ENCODE data around the gene GPRC5C.
A peak's percentile ranks its signal among the peaks of the same experiment; 100 is the strongest.

Gene GPRC5C

GRCh38 chr17:74451557-74451956 is 19.7 kb downstream of the GPRC5C start:
- DNase-seq (ENCODE audit: low spot score): no peak
- FAIRE-seq: no peak

GRCh38 chr17:74452033-74452840 is 20.3 kb downstream of the GPRC5C start:
- DNase-seq (ENCODE audit: low spot score): no peak
- FAIRE-seq: no peak

GRCh38 chr17:74452841-74453661 is 21.2 kb downstream of the GPRC5C start:
- no peak for FAIRE-seq
- no peak for DNase-seq (ENCODE audit: low spot score)

- no peak for DNase-seq (ENCODE audit: low spot score)
- FAIRE-seq: no peak
These were observed 21.8 kb downstream of the GPRC5C start for GRCh38 chr17:74453665-74454196.

GRCh38 chr17:74454197-74455024 is 22.5 kb downstream of the GPRC5C start:
- DNase-seq (ENCODE audit: low spot score) (no peak), FAIRE-seq (no peak)

- DNase-seq (ENCODE audit: low spot score) (no peak), FAIRE-seq (no peak)
These were observed 23.2 kb downstream of the GPRC5C start for GRCh38 chr17:74455025-74455545.

- FAIRE-seq (no peak), DNase-seq (ENCODE audit: low spot score) (no peak)
These were observed 23.9 kb downstream of the GPRC5C start for GRCh38 chr17:74455821-74456220.

- FAIRE-seq: no peak
- peak; percentile 33 for DNase-seq (ENCODE audit: low spot score)
These were observed 25.4 kb downstream of the GPRC5C start for GRCh38 chr17:74457146-74457819.

GRCh38 chr17:74457820-74458166 is 25.9 kb downstream of the GPRC5C start:
- FAIRE-seq (no peak), DNase-seq (ENCODE audit: low spot score) (no peak)

GRCh38 chr17:74458835-74459234 is 26.9 kb downstream of the GPRC5C start:
- FAIRE-seq (no peak), DNase-seq (ENCODE audit: low spot score) (no peak)

GRCh38 chr17:74459622-74460021 is 27.7 kb downstream of the GPRC5C start:
- FAIRE-seq (no peak), DNase-seq (ENCODE audit: low spot score) (no peak)

- DNase-seq (ENCODE audit: low spot score) (no peak), FAIRE-seq (no peak)
These were observed 28.4 kb downstream of the GPRC5C start for GRCh38 chr17:74460241-74460640.

GRCh38 chr17:74460996-74461395 is 29.1 kb downstream of the GPRC5C start:
- DNase-seq (ENCODE audit: low spot score): no peak
- FAIRE-seq: no peak

- DNase-seq (ENCODE audit: low spot score): no peak
- FAIRE-seq: no peak
These were observed 29.7 kb downstream of the GPRC5C start for GRCh38 chr17:74461611-74462010.

GRCh38 chr17:74464730-74465377 is 33.0 kb downstream of the GPRC5C start:
- no peak for FAIRE-seq
- no peak for DNase-seq (ENCODE audit: low spot score)

- no peak for DNase-seq (ENCODE audit: low spot score)
- FAIRE-seq: no peak
These were observed 33.7 kb downstream of the GPRC5C start for GRCh38 chr17:74465378-74466110.

- no peak for DNase-seq (ENCODE audit: low spot score)
- FAIRE-seq: no peak
These were observed 34.4 kb downstream of the GPRC5C start, which contains the start of gene CD300A for GRCh38 chr17:74466111-74466827. Gene CD300A, plus strand, starts transcription at chr17:74466634. Its CDS starts 70 bp downstream, at chr17:74466704.

- no peak for DNase-seq (ENCODE audit: low spot score)
These were observed 34.9 kb downstream of the GPRC5C start for GRCh38 chr17:74466828-74467184.

More at GRCh38 chr17:74466828-74467184, 34.9 kb downstream of the GPRC5C start:
- no peak for FAIRE-seq

Measured in RCC 7860 (cell line).